Nephron progenitor cell (in vitro differentiated cells): ENCODE measurements around the gene NPAS4.

Experiments
- DNase-seq: peaks from one replicate; pipeline ENCODE4 v3.0.0; 2021
- H3K27ac Mint-ChIP-seq: 2 replicates; pipeline ENCODE4 v1.8.0; 2021; ENCODE audit warnings: mild to moderate bottlenecking, moderate library complexity, mixed read lengths
- H3K27me3 Mint-ChIP-seq: 2 replicates; pipeline ENCODE4 v1.8.0; 2021; ENCODE audit warnings: mild to moderate bottlenecking, low read depth, mixed read lengths; ENCODE audit not compliant: poor library complexity
- H3K36me3 Mint-ChIP-seq: 2 replicates; pipeline ENCODE4 v1.8.0; 2021; ENCODE audit warnings: low read depth, mixed read lengths
- H3K4me1 Mint-ChIP-seq: 2 replicates; pipeline ENCODE4 v1.8.0; 2021; ENCODE audit warnings: mixed read lengths
- H3K4me3 Mint-ChIP-seq: 2 replicates; pipeline ENCODE4 v1.8.0; 2021; ENCODE audit warnings: mild to moderate bottlenecking, moderate library complexity, mixed read lengths
- H3K9me3 Mint-ChIP-seq: 2 replicates; pipeline ENCODE4 v1.8.0; 2021; ENCODE audit warnings: mild to moderate bottlenecking, moderate library complexity, mixed read lengths
- CTCF ChIP-seq: fragments of 200-600 bp; sonication (generic); IDR thresholded peaks from 2 replicates; pipeline ENCODE4 v1.5.0; 2021; ENCODE audit warnings: antibody characterized with exemption

Gene NPAS4

GRCh38 chr11:66465373-66466224 is 44.8 kb downstream of the NPAS4 start:
- Mint-ChIP-seq H3K27ac (no peak overlapping the region), H3K4me3 (peak overlapping the region; percentile 90), H3K4me1 (peaks cover 43% of the 10 kb centered on the region), H3K27me3 (peaks cover 20% of the 10 kb centered on the region), H3K9me3 (peaks cover 24% of the 10 kb centered on the region), H3K36me3 (no peaks in the 10 kb centered on the region)
- TF ChIP-seq CTCF, result no peak
- DNase-seq, result no peak

DNA sequence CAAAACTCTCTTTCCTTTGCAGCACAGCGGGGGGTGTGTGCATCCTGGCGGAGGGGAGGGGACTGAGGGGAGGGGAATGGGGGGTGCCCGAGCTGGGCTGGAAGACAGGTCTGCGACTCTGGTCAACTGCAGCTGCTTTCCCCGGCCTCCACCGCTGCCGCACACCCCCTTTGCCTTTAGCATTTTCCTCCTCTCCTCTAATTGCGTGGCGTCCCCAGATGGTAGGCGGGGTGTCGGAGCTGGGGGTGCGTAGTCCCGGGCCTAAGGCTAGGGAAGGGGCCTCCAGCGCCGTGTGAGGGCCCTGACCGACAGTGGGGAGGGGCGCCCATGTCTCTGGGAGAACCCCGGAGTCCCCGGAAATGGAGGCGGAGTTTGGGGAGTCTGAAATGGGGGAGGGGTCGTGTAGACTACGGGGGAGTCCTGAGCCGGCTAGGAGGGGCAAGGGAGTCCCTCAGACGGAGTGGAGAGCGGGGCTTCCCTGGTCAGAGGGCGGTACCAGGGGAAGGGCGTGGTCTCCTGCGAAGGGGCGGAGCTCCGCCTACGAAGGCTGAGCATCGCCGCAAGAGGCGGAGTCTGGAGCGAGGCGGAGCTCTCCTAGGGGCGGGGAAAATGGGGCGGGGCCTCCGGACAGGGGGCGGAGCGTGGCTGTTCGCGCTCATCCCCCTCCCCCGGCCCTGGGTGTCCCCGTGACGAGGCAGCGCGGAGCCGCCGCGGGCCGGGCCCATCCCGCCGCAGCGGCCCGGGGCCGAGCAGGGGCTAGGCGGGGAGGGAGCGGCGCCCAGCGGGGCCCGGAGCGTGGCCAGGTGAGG is 45.6 kb downstream of the NPAS4 start, which contains the start of gene PELI3:
TSS of gene PELI3 (plus strand) at position 681 of the 809 bp plus-strand sequence. CDS start 1,224 bp downstream, outside the sequence.
- TF ChIP-seq CTCF, result no peak
- DNase-seq, result peak; percentile 98
- Mint-ChIP-seq H3K27ac (no peak within 1 kb of the TSS), H3K4me1 (peaks cover 49% of the 10 kb centered on the region), H3K4me3 (peak within 1 kb of the TSS; percentile 91), H3K9me3 (peaks cover 20% of the 10 kb centered on the region), H3K27me3 (peaks cover 20% of the 10 kb centered on the region), H3K36me3 (peaks cover 6% of the 10 kb centered on the region)

DNA sequence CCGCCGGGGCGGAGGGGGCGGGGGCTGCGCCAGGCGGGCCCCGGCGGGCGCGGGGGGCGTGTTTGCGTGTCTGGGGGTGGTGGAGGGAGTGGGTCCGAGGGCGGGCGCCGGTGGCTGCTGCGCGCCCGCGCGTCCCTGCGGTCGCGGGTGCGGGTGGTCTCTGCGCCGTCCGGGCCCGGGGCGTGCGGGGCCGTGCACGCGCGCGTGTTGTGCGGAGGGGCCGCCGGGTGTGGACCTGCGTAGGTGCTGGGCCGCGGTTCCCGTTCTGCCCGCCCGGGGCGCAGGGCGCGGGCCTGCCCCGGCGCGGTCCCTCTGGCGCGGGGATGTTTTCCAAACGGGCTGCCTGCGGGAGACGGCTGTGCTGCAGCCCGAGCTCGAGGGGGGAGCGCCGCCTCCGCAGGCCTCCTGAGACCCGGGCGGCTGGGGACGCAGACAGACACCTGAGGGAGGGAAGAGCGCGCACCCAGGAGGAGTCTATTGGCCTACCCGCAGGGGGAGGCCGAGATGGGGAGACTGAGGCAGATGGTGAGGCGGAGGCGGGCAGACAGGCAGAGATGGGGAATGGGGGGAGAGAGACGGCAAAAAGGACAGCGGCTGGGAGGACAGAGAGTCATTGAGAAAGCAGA is 46.3 kb downstream of the NPAS4 start:
- H3K27ac Mint-ChIP-seq, result no peak overlapping the region
- TF ChIP-seq CTCF, result peak; percentile 16
- DNase-seq, result no peak
- H3K36me3 Mint-ChIP-seq, result peaks cover 6% of the 10 kb centered on the region
- H3K4me3 Mint-ChIP-seq, result peak overlapping the region; percentile 91
- H3K4me1 Mint-ChIP-seq, result peaks cover 49% of the 10 kb centered on the region
- H3K27me3 Mint-ChIP-seq, result peaks cover 20% of the 10 kb centered on the region
- peaks cover 16% of the 10 kb centered on the region for H3K9me3 Mint-ChIP-seq

- no peak overlapping the region for H3K27ac Mint-ChIP-seq
- peak overlapping the region; percentile 91 for H3K4me3 Mint-ChIP-seq
- H3K27me3 Mint-ChIP-seq, result peaks cover 20% of the 10 kb centered on the region
- peaks cover 6% of the 10 kb centered on the region for H3K36me3 Mint-ChIP-seq
- DNase-seq, result peak; percentile 47
- peaks cover 49% of the 10 kb centered on the region for H3K4me1 Mint-ChIP-seq
- TF ChIP-seq CTCF, result no peak
- peaks cover 10% of the 10 kb centered on the region for H3K9me3 Mint-ChIP-seq
These were observed 46.9 kb downstream of the NPAS4 start for GRCh38 chr11:66467756-66468155.

GRCh38 chr11:66468691-66469090 is 47.9 kb downstream of the NPAS4 start:
- H3K9me3 Mint-ChIP-seq, result peaks cover under 1% of the 10 kb centered on the region
- H3K36me3 Mint-ChIP-seq, result peaks cover 6% of the 10 kb centered on the region
- peaks cover 18% of the 10 kb centered on the region for H3K27me3 Mint-ChIP-seq
- TF ChIP-seq CTCF, result no peak
- no peak for DNase-seq
- peak overlapping the region; percentile 91 for H3K4me3 Mint-ChIP-seq
- no peak overlapping the region for H3K27ac Mint-ChIP-seq
- peaks cover 49% of the 10 kb centered on the region for H3K4me1 Mint-ChIP-seq
